NT2/D1 (cell line): ENCODE results near the gene KCNC1.

Source experiments
- DNase-seq: peaks from one replicate; pipeline ENCODE4 v3.0.0-alpha.2; 2011; ENCODE audit warnings: low read depth, low spot score
- H3K27me3 ChIP-seq: 2 replicates; pipeline ENCODE4 v1.6.0; 2011; ENCODE audit warnings: mild to moderate bottlenecking; ENCODE audit not compliant: insufficient read length, insufficient read depth
- H3K36me3 ChIP-seq: 2 replicates; pipeline ENCODE4 v1.6.1; 2011; ENCODE audit warnings: mild to moderate bottlenecking, low read length, mixed read lengths; ENCODE audit not compliant: insufficient read depth, insufficient read length
- H3K4me1 ChIP-seq: 2 replicates; pipeline ENCODE4 v1.5.1; 2011; ENCODE audit not compliant: insufficient read depth, insufficient read length
- H3K4me3 ChIP-seq: 2 replicates; pipeline ENCODE4 v1.5.1; 2011; ENCODE audit warnings: low read depth; ENCODE audit not compliant: insufficient read length
- H3K9ac ChIP-seq: 2 replicates; pipeline ENCODE4 v1.6.0; 2011; ENCODE audit warnings: low read depth; ENCODE audit not compliant: insufficient read length
- H3K9me3 ChIP-seq: 2 replicates; pipeline ENCODE4 v1.5.1; 2011; ENCODE audit warnings: mild to moderate bottlenecking, low read length; ENCODE audit not compliant: insufficient read depth
- SUZ12 ChIP-seq: IDR thresholded peaks from 2 replicates; pipeline ENCODE4 v1.6.1; 2011; ENCODE audit not compliant: insufficient read length, insufficient read depth; ENCODE audit errors: extremely low read depth
- YY1 ChIP-seq: IDR thresholded peaks from 2 replicates; pipeline ENCODE4 v1.6.1; 2011; ENCODE audit not compliant: insufficient read length, insufficient read depth
- ZNF274 ChIP-seq: IDR thresholded peaks from 2 replicates; pipeline ENCODE4 v1.6.1; 2011; ENCODE audit warnings: mild to moderate bottlenecking, low read depth, low read length

KCNC1 gene

GRCh38 chr11:17703951-17704350 lies 30.6 kb upstream of the KCNC1 start:
- TF ChIP-seq YY1 (no peak), ZNF274 (no peak), SUZ12 (no peak)
- Histone ChIP-seq H3K4me3 (no peak overlapping the region), H3K9ac (no peak overlapping the region), H3K9me3 (peaks cover 7% of the 10 kb centered on the region; the same call in 1 of the 2 replicates), H3K4me1 (no peaks in the 10 kb centered on the region), H3K27me3 (peaks cover 75% of the 10 kb centered on the region), H3K36me3 (no peaks in the 10 kb centered on the region)
- DNase-seq, result no peak

DNA sequence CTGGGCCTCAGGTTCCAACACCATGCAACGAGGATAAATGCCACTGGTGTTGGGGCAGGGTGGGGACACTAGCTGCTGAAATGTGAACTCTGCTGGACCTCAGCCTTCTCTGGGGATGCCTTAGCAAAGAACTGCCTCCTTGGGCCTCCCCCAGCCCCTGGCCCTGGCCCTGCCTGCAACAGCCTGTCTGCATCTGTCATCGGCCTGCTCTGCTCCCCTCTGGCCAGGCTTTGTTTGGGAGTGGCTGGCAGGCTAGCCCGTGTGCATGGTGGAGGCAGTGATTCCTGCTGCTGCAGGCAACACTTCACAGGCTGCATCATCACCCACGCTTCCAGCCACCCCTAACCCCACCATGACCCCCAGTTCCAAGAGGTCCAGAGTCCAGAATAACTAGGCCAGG lies 26.8 kb upstream of the KCNC1 start:
- peaks cover 92% of the 10 kb centered on the region for H3K27me3 ChIP-seq
- no peak overlapping the region for H3K4me3 ChIP-seq
- no peak overlapping the region for H3K9ac ChIP-seq
- H3K36me3 ChIP-seq, result no peaks in the 10 kb centered on the region
- no peak for DNase-seq
- peaks cover 7% of the 10 kb centered on the region; the same call in 1 of the 2 replicates for H3K9me3 ChIP-seq
- TF ChIP-seq YY1 (no peak), ZNF274 (no peak), SUZ12 (no peak)
- no peaks in the 10 kb centered on the region for H3K4me1 ChIP-seq

- no peak for DNase-seq
- no peaks in the 10 kb centered on the region for H3K36me3 ChIP-seq
- H3K9me3 ChIP-seq, result no peaks in the 10 kb centered on the region
- H3K27me3 ChIP-seq, result peaks cover 100% of the 10 kb centered on the region
- H3K4me3 ChIP-seq, result no peak overlapping the region
- no peak overlapping the region for H3K9ac ChIP-seq
- TF ChIP-seq YY1 (no peak), SUZ12 (no peak), ZNF274 (no peak)
- no peaks in the 10 kb centered on the region for H3K4me1 ChIP-seq
Measured at GRCh38 chr11:17711836-17712235, 22.7 kb upstream of the KCNC1 start.

GRCh38 chr11:17713851-17714250 lies 20.7 kb upstream of the KCNC1 start:
- Histone ChIP-seq H3K36me3 (no peaks in the 10 kb centered on the region), H3K9ac (no peak overlapping the region), H3K27me3 (peaks cover 100% of the 10 kb centered on the region), H3K9me3 (no peaks in the 10 kb centered on the region), H3K4me3 (no peak overlapping the region), H3K4me1 (peaks cover 4% of the 10 kb centered on the region)
- no peak for TF ChIP-seq YY1
- no peak for TF ChIP-seq ZNF274
- no peak for TF ChIP-seq SUZ12
- no peak for DNase-seq

- H3K27me3 ChIP-seq, result peaks cover 100% of the 10 kb centered on the region
- TF ChIP-seq ZNF274, result no peak
- H3K4me3 ChIP-seq, result no peak overlapping the region
- no peak for DNase-seq
- H3K9ac ChIP-seq, result no peak overlapping the region
- no peaks in the 10 kb centered on the region for H3K9me3 ChIP-seq
- no peaks in the 10 kb centered on the region for H3K36me3 ChIP-seq
- peaks cover 4% of the 10 kb centered on the region for H3K4me1 ChIP-seq
Measured at GRCh38 chr11:17714356-17714854, 20.2 kb upstream of the KCNC1 start.

DNA sequence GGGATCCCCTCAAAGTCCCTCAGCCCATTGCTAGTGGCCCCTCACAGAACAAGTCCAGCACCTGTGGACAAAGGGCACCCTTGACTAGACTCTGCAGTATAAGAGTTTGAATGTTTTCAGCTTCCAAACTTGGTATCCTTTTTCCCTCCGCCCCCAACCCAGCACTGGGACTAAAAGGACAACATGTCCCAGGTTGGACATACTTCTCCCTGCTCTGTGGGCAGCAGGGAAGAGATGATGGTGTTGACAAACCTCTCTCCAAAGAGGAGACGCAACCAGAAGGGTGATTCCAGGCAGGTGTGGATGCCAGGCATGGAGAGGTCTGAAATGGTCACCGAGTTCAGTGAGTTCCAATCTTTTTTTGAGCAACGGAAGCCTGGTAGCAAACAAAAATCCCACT lies 19.7 kb upstream of the KCNC1 start:
- Histone ChIP-seq H3K9ac (no peak overlapping the region), H3K36me3 (no peaks in the 10 kb centered on the region), H3K27me3 (peaks cover 100% of the 10 kb centered on the region), H3K4me1 (peaks cover 4% of the 10 kb centered on the region), H3K9me3 (no peaks in the 10 kb centered on the region; the same call in 1 of the 2 replicates), H3K4me3 (no peak overlapping the region)
- TF ChIP-seq YY1 (no peak), SUZ12 (no peak), ZNF274 (no peak)
- no peak for DNase-seq

DNA sequence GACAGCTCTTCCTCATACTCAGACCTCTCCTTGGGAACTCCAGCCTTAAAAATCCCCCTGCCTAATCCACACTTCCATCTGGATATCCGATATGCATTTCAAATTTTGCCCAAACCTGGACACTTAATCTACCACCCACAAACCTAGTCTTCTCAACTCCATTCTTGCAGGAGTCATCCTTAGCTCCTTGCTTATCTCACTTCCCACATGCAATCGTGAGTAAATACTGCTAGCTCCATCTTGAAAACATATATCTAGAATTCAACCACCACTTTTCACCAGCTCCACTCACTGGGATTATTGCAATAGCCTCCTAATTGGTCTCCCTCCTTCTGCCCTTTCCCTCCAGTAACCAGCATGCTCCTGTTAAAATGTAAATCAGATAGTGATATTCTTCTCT lies 17.8 kb upstream of the KCNC1 start:
- no peak overlapping the region for H3K9ac ChIP-seq
- TF ChIP-seq ZNF274 (no peak), SUZ12 (no peak), YY1 (no peak)
- H3K9me3 ChIP-seq, result no peaks in the 10 kb centered on the region; the same call in 1 of the 2 replicates
- H3K4me3 ChIP-seq, result no peak overlapping the region
- H3K36me3 ChIP-seq, result no peaks in the 10 kb centered on the region
- peaks cover 5% of the 10 kb centered on the region for H3K4me1 ChIP-seq
- H3K27me3 ChIP-seq, result peaks cover 100% of the 10 kb centered on the region
- no peak for DNase-seq

DNA sequence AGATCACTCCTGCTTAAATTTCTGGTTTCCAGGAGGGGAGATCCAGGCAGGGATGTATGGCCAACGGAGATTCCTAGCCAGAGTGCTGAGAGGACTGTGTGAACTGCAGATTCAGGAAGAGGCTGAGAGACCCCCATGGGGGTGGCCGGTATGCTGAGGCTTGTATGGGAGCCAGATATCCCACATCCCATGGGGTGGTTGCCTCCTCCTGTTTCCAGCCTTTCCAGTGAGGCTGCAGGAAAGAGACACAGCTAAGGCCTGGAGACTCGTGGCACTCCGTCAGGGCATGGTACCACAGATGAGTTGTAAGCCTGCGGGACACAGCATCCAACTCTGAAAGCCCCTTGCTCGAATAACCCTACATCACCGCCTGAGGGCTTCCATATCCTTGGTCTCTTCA lies 16.6 kb upstream of the KCNC1 start:
- peaks cover 100% of the 10 kb centered on the region for H3K27me3 ChIP-seq
- no peaks in the 10 kb centered on the region; the same call in 1 of the 2 replicates for H3K9me3 ChIP-seq
- TF ChIP-seq ZNF274, result no peak
- no peak for TF ChIP-seq YY1
- no peak for TF ChIP-seq SUZ12

More for the DNA sequence above, 16.6 kb upstream of the KCNC1 start:
- no peak overlapping the region for H3K4me3 ChIP-seq
- no peaks in the 10 kb centered on the region for H3K36me3 ChIP-seq
- no peak overlapping the region for H3K9ac ChIP-seq
- H3K4me1 ChIP-seq, result peaks cover 5% of the 10 kb centered on the region
- DNase-seq, result no peak
